GM12874 (cell line): ENCODE results near the gene ZNF746.

ENCODE experiments used
- TF ChIP-seq, protein P1 (sequence below): IDR thresholded peaks from 2 replicates; pipeline ENCODE4 v1.5.1; 2011; ENCODE audit warnings: low read depth, mild to moderate bottlenecking, control low read depth, low read length, moderate library complexity; ENCODE audit not compliant: insufficient read depth

The ZNF746 gene

DNA sequence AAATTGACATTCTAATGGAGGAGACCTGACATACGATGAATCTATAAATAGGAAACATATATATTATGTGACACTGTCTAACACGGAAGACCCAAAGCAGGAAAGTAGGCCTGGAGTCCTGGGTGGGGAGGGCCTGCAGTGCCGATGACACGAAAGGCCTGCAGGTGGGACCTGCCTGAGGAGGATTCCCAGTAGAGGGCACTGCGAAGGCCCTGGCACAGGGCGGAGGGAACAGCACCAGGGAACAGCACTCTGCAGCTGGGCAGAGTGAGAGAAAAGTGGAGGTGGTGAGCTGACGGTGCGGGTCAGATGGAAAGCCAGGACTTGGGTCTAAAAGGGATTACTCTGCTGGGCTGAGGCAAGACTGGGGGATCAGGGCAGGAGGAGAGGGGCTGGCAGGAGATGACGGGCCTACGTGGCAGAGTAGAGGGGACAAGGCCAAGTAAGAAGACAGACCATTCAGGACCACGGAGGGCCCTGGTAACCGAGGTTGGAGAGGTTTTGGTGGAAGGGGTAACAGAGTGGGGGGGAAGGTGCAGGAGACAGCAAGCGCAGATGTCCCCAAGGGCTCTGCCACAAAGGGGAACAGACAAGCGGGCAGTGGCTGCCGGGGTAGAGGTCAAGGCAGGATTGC, 8.1 kb downstream of the ZNF746 start:
- TF ChIP-seq, protein P1, sequence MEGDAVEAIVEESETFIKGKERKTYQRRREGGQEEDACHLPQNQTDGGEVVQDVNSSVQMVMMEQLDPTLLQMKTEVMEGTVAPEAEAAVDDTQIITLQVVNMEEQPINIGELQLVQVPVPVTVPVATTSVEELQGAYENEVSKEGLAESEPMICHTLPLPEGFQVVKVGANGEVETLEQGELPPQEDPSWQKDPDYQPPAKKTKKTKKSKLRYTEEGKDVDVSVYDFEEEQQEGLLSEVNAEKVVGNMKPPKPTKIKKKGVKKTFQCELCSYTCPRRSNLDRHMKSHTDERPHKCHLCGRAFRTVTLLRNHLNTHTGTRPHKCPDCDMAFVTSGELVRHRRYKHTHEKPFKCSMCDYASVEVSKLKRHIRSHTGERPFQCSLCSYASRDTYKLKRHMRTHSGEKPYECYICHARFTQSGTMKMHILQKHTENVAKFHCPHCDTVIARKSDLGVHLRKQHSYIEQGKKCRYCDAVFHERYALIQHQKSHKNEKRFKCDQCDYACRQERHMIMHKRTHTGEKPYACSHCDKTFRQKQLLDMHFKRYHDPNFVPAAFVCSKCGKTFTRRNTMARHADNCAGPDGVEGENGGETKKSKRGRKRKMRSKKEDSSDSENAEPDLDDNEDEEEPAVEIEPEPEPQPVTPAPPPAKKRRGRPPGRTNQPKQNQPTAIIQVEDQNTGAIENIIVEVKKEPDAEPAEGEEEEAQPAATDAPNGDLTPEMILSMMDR, result 0 out of 2 replicates have a peak, but pooled peaks have one; percentile 4

DNA sequence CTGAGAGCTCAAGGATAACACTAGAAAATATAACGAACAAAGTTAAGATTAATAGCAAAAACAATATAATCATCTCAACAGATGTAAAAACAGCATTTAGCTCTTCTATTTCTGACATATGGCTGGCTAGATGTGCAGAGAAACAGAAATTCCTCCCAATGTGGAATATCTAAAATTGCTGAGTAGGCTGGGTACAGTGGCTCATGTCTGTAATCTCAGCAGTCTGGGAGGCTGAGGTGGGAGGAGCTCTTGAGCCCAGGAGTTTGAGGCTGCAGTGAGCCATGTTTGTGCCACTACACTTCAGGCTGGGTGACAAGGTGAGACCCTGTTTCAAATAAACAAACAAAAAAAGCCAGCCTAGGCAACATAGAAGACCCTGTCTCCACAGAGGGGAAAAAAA, 18.0 kb downstream of the ZNF746 start:
- TF ChIP-seq, protein P1, result no peak

DNA sequence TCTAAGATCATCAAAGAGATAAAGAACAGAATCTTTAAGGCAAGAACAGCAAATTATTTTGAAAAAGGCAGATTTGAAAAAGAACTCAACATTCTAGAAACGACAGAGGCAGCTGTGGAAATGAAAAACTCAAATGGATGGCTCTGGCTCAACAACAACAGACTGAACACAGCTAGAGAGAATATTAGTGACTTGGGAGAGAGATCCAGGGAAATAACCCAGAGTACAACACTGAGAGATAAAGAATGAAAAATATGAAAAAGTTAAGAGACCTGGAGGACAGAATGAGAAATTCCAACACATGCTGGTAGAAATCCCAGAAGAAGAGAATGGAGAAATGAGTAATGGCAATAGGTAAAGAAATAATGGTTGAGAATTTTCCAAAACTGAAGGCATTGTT, 18.9 kb downstream of the ZNF746 start:
- TF ChIP-seq, protein P1, result no peak

DNA sequence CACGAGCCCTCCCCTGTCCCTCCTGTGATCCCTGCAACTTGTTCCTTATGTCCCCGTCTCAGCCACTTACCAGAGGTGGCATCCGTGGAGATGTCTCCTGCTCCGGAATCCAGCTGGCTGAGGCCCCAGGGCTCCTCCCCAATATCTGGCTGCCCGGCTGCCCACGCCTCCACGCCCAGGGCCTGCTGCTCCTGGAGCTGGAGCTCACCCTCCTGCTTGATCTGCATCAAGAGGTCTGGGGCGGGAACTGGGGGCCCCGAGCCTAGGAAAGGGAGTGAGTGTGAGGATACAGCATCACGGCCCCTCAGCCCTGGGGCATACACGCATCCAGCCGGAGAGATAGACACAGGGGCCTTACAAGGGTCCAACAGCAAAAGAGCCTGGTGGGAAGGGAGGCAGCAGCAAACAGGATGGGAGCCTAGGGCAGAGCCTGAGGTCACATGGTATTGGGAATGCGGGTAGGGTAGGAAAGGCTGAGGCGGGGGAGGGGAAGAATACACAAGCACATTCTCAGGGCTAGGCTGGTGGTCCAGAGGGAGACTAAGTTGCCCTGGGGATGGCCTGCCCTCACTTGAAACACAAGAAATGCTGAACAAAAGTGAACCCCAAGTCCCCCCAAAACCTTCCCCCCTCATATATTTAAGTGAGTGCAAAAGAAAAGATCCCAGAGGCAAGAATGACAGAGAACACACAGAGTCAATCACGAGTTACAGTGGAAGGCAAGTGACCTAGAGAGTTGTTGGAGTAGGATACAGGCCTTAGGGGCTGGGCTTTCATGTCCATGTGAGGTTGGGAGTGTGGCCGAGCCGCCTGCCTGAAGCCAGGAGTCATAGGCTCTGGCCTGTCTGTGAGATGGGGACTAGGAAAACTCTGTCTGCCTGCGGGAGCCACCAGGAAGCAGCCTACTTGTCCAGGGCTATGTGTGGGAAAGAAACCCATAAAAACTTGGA, 19.8 kb downstream of the ZNF746 start:
- TF ChIP-seq, protein P1, result no peak

DNA sequence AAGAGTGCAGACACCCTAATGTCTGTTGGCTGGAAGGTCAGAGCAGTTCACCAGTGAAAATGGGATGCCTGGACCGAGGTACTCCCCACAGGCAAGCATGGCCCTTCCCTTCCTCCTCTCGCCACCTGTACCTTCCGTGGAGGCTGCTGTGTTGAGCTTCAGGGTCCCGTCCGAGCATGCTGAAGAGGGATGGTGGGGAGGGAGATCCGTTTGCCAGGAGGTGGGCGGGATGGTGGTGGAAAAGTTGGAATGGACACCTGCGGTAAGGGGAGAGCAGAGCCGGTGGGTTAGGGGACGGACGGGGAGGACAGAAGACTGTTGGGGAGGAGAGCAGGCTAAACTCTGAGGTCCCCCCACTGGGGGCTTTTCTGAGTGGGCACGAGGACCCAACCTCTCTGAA, 20.8 kb downstream of the ZNF746 start:
- TF ChIP-seq, protein P1, result no peak

DNA sequence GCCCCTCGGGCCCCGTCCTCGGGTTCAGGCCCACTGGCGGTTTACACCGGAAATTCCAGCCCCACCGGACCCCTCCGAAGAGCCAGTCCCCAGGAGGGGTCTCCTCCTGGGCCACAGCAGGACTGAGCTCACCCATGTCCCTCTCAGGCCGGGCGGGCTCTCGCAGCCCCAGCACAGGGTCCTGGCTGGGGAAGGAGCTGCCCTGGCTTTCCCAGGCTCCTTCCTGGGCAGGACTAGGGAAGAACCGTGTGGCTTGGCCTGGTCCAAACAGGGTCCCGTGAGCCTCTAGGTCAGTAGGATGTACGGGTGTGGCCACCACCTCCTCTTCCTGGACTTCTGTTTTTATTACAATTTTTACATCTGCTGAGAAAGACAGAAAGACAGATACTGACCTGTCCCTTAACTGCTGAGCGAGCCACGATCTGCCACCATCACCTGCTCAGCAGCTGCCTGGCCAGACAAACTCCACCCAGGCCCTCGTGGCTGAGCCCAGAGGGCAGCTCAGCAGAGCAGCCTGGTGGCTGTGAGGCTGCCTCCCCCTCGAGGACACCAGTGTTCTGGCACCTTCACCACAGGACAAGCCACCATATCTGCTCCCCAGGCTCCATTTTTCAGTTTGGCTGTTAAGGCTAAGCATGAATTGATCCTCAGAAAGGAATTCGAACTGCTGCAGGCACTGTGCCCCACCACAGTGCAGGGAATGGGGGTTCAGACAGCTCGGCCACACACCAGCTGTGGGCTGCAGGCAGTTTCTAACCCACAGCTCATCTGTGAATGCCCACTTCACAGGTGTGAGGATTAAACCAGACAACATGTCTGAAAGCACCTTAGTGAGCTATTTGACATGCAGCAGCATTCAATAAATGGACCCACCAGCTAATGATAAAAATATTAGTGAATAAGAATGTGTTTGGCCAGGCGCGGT, 22.2 kb downstream of the ZNF746 start:
- TF ChIP-seq, protein P1, result no peak
